ENCODE measurements around the gene SRRM3. TPM values are rescaled to one million over a fixed set of nuclear protein-coding genes. Genes with fewer than 3 reads are reported as not detected.

SRRM3 gene
- total RNA-seq, 1 experiment from 2014 or later, result 12.7 TPM

GRCh38 chr7:76217942-76218566 lies 16.4 kb downstream of the SRRM3 start:
- CTCF ChIA-PET, result no interaction called here
- DNase-seq (ENCODE audit: low read depth, low spot score) (no peak), ATAC-seq (no peak)
- Histone ChIP-seq H3K27ac (ENCODE audit: low read depth, low read length) (no peak overlapping the region), H3K36me3 (ENCODE audit: control insufficient read depth in 1 of 2, insufficient read depth in 2 of 2, low read length in 2 of 2) (no peaks in the 10 kb centered on the region), H3K4me2 (ENCODE audit: low read length) (no peak overlapping the region), H2AFZ (ENCODE audit: low read depth, low read length, poor library complexity, severe bottlenecking) (no peak overlapping the region), H3K9me3 (ENCODE audit: control insufficient read depth in 1 of 2, insufficient read depth in 1 of 2, low read depth in 1 of 2, low read length in 2 of 2) (no peaks in the 10 kb centered on the region), H3K4me1 (ENCODE audit: control insufficient read depth in 1 of 2, insufficient read depth in 2 of 2, low read length in 2 of 2) (peaks cover 6 to 14% of the 10 kb centered on the region in 2 experiments; a peak in 3 of 4 replicates), H3K9me2 (ENCODE audit: insufficient read depth) (no peaks in the 10 kb centered on the region), H3K79me2 (ENCODE audit: insufficient read depth, low read length) (no peaks in the 10 kb centered on the region), H3K27me3 (ENCODE audit: insufficient read depth, low read length) (0 out of 2 replicates have a peak, but pooled peaks cover 7% of the 10 kb centered on the region), H3K4me3 (replicated peaks in 1 of 2; ENCODE audit: low read depth in 1 of 2, low read length in 2 of 2) (no peak overlapping the region), H4K20me1 (ENCODE audit: insufficient read depth) (no peaks in the 10 kb centered on the region), H3K9ac (ENCODE audit: low read length) (no peak overlapping the region)
- RAD21 ChIA-PET (ENCODE audit: low non-redundant PET in 1 of 2, low total read pairs in 2 of 2, uncharacterized antibody in 2 of 2, unreplicated experiment in 2 of 2), result no interaction called here
- BruUV-seq (replicated peaks), result no TSS peak
- intact Hi-C loops (cut with micrococcal nuclease), result no loop called here
- POLR2A ChIA-PET, result no interaction called here
- TF ChIP-seq CBX3 (IDR thresholded peaks at IDR 0.05; ENCODE audit: low read depth) (no peak), ELF1 (IDR thresholded peaks at IDR 0.05; ENCODE audit: borderline replicate concordance, low read depth) (no peak), SRF (IDR thresholded peaks at IDR 0.05; ENCODE audit: low read depth) (no peak), EGR1 (IDR thresholded peaks at IDR 0.05; ENCODE audit: low read depth) (no peak), YY1 (IDR thresholded peaks at IDR 0.05; ENCODE audit: extremely low read depth, insufficient replicate concordance, low read depth, low read length) (no peak), ZNF274 (IDR thresholded peaks at IDR 0.05; ENCODE audit: low read depth, low read length) (no peak), RAD21 (IDR thresholded peaks at IDR 0.05; ENCODE audit: low read depth) (no peak), CEBPB (IDR thresholded peaks at IDR 0.05; ENCODE audit: low read depth) (no peak), JUND (IDR thresholded peaks at IDR 0.05) (no peak), SIN3A (IDR thresholded peaks at IDR 0.05; ENCODE audit: low read depth) (no peak), ZFX (IDR thresholded peaks at IDR 0.05) (no peak), TCF7L2 (IDR thresholded peaks at IDR 0.05; ENCODE audit: borderline replicate concordance, extremely low read depth, insufficient read depth, insufficient read length) (no peak), POLR2A (IDR thresholded peaks at IDR 0.05; ENCODE audit: borderline replicate concordance, extremely low read depth, insufficient read depth, insufficient read length) (no peak), SP1 (IDR thresholded peaks at IDR 0.05; ENCODE audit: low read depth) (no peak)
- TF ChIP-seq, protein P1, sequence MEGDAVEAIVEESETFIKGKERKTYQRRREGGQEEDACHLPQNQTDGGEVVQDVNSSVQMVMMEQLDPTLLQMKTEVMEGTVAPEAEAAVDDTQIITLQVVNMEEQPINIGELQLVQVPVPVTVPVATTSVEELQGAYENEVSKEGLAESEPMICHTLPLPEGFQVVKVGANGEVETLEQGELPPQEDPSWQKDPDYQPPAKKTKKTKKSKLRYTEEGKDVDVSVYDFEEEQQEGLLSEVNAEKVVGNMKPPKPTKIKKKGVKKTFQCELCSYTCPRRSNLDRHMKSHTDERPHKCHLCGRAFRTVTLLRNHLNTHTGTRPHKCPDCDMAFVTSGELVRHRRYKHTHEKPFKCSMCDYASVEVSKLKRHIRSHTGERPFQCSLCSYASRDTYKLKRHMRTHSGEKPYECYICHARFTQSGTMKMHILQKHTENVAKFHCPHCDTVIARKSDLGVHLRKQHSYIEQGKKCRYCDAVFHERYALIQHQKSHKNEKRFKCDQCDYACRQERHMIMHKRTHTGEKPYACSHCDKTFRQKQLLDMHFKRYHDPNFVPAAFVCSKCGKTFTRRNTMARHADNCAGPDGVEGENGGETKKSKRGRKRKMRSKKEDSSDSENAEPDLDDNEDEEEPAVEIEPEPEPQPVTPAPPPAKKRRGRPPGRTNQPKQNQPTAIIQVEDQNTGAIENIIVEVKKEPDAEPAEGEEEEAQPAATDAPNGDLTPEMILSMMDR (IDR thresholded peaks at IDR 0.05 in 2 of 3, conservative IDR thresholded peaks at IDR 0.05 in 1 of 3; ENCODE audit: borderline replicate concordance in 1 of 3, insufficient read depth in 1 of 3, low read depth in 2 of 3, low read length in 2 of 3), result no peak
- TF ChIP-seq, protein P2, sequence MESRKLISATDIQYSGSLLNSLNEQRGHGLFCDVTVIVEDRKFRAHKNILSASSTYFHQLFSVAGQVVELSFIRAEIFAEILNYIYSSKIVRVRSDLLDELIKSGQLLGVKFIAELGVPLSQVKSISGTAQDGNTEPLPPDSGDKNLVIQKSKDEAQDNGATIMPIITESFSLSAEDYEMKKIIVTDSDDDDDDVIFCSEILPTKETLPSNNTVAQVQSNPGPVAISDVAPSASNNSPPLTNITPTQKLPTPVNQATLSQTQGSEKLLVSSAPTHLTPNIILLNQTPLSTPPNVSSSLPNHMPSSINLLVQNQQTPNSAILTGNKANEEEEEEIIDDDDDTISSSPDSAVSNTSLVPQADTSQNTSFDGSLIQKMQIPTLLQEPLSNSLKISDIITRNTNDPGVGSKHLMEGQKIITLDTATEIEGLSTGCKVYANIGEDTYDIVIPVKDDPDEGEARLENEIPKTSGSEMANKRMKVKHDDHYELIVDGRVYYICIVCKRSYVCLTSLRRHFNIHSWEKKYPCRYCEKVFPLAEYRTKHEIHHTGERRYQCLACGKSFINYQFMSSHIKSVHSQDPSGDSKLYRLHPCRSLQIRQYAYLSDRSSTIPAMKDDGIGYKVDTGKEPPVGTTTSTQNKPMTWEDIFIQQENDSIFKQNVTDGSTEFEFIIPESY (IDR thresholded peaks at IDR 0.05; ENCODE audit: extremely low read depth, insufficient replicate concordance, low read length), result no peak

Measured in HCT116 (cell line).